Measurements from ENCODE around the gene MKRN2. TPM values are rescaled to one million over a fixed set of nuclear protein-coding genes. Genes with fewer than 3 reads are reported as not detected.

MKRN2 gene
- polyA plus RNA-seq, 2 of the 4 experiments (the other 2 are of a cell fraction), result 19.0 to 34.3 TPM

- DNase-seq (ENCODE audit: low read depth in 1 of 2, low spot score in 1 of 2) (no peak), ATAC-seq (no peak), FAIRE-seq (no peak)
- Histone ChIP-seq H3K4me3 (no peak overlapping the region), H3K4me1 (peaks cover 33% of the 10 kb centered on the region), H3K9me3 (no peaks in the 10 kb centered on the region), H3K27ac (no peak overlapping the region), H3K4me2 (peak overlapping the region; percentile 98; the same call in 2 of the 3 replicates)
- WGBS (ENCODE audit: missing lambda C conversion rate), result 86% methylated on average over 3 of the region's 3 CpGs
- TF ChIP-seq EHF (CRISPR knock-in tag; IDR thresholded peaks at IDR 0.05) (no peak), CBX2 (IDR thresholded peaks at IDR 0.05; ENCODE audit: borderline replicate concordance, low read depth) (no peak), PHF8 (IDR thresholded peaks at IDR 0.05; ENCODE audit: borderline replicate concordance, low read depth) (no peak), NFE2L2 (conservative IDR thresholded peaks at IDR 0.05; ENCODE audit: low read length) (no peak), MAX (IDR thresholded peaks at IDR 0.05) (no peak), SMC3 (IDR thresholded peaks at IDR 0.05) (no peak), RCOR1 (IDR thresholded peaks at IDR 0.05; ENCODE audit: low read depth, low read length) (no peak), FOSB (CRISPR knock-in tag; IDR thresholded peaks at IDR 0.05) (no peak)
- TF ChIP-seq, protein P1, sequence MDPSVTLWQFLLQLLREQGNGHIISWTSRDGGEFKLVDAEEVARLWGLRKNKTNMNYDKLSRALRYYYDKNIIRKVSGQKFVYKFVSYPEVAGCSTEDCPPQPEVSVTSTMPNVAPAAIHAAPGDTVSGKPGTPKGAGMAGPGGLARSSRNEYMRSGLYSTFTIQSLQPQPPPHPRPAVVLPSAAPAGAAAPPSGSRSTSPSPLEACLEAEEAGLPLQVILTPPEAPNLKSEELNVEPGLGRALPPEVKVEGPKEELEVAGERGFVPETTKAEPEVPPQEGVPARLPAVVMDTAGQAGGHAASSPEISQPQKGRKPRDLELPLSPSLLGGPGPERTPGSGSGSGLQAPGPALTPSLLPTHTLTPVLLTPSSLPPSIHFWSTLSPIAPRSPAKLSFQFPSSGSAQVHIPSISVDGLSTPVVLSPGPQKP (IDR thresholded peaks at IDR 0.05; ENCODE audit: low read depth, low read length), result no peak
- TF ChIP-seq, protein P2, sequence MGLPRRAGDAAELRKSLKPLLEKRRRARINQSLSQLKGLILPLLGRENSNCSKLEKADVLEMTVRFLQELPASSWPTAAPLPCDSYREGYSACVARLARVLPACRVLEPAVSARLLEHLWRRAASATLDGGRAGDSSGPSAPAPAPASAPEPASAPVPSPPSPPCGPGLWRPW (IDR thresholded peaks at IDR 0.05), result no peak
- TF ChIP-seq, protein P3, sequence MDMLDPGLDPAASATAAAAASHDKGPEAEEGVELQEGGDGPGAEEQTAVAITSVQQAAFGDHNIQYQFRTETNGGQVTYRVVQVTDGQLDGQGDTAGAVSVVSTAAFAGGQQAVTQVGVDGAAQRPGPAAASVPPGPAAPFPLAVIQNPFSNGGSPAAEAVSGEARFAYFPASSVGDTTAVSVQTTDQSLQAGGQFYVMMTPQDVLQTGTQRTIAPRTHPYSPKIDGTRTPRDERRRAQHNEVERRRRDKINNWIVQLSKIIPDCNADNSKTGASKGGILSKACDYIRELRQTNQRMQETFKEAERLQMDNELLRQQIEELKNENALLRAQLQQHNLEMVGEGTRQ (IDR thresholded peaks at IDR 0.05), result no peak
- ChIA-PET POLR2A (no interaction called here), CTCF (interaction anchor here (1.1 to 1.2 kb wide), 2 partner anchors 161 to 291 kb away, joined by 3 read pairs; no protein-coding TSS in a partner anchor)
Observed at GRCh38 chr3:12559520-12559919, 2.6 kb downstream of the MKRN2 start.

DNA sequence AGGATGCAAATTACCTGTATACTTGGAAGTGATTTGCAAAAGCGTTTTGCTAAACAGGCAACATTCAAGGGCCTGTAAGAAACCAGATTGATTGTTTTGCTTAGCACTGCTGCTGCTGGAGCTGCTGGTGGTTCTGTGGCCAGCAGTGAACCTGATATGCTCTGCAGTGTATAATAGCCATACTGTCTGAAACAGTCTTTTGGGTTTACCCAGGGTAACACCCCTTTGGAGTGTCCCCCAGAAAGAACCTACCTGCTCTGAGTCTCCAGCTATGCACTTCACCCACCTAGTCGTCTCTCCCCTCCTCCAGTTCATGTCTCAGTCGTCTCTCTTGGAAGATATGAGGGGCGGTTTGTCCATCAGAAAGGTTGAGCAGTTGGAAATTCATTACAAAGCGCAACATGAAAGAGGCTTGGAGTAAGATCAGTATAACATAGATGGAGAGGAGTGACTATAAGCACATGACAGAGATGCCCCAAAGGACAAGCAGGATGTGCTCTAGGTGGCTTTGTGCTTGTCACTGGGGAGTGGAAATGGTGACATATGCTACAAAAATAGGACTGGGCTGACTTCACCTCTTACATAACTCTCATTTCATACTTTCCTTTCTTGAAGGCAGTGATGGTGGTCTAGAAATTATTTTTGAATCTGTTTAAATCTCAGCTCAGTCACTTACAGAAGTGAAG lies 3.8 kb downstream of the MKRN2 start:
- no peak overlapping the region for H3K4me2 ChIP-seq
- DNase-seq (ENCODE audit: low read depth in 1 of 2, low spot score in 1 of 2) (no peak), ATAC-seq (no peak), FAIRE-seq (no peak)
- H3K27ac ChIP-seq, result no peak overlapping the region
- ChIA-PET POLR2A (no interaction called here), CTCF (no interaction called here)
- H3K4me3 ChIP-seq, result no peak overlapping the region
- peaks cover 33% of the 10 kb centered on the region for H3K4me1 ChIP-seq
- no peaks in the 10 kb centered on the region for H3K9me3 ChIP-seq
- TF ChIP-seq HEYL (CRISPR knock-in tag; IDR thresholded peaks at IDR 0.05) (no peak), RAD21 (conservative IDR thresholded peaks at IDR 0.05 in 1 of 2, IDR thresholded peaks at IDR 0.05 in 1 of 2) (no peak), MAZ (IDR thresholded peaks at IDR 0.05; ENCODE audit: borderline replicate concordance, low read depth, low read length) (no peak), ZFP36 (IDR thresholded peaks at IDR 0.05; ENCODE audit: borderline replicate concordance, partially characterized antibody) (no peak), SMC3 (IDR thresholded peaks at IDR 0.05) (no peak), CHD2 (IDR thresholded peaks at IDR 0.05; ENCODE audit: low read length, partially characterized antibody) (no peak)
- TF ChIP-seq, protein P4, sequence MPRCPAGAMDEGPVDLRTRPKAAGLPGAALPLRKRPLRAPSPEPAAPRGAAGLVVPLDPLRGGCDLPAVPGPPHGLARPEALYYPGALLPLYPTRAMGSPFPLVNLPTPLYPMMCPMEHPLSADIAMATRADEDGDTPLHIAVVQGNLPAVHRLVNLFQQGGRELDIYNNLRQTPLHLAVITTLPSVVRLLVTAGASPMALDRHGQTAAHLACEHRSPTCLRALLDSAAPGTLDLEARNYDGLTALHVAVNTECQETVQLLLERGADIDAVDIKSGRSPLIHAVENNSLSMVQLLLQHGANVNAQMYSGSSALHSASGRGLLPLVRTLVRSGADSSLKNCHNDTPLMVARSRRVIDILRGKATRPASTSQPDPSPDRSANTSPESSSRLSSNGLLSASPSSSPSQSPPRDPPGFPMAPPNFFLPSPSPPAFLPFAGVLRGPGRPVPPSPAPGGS (IDR thresholded peaks at IDR 0.05), result no peak
- WGBS (ENCODE audit: missing lambda C conversion rate), result 85% methylated on average over 5 of the region's 5 CpGs

DNA sequence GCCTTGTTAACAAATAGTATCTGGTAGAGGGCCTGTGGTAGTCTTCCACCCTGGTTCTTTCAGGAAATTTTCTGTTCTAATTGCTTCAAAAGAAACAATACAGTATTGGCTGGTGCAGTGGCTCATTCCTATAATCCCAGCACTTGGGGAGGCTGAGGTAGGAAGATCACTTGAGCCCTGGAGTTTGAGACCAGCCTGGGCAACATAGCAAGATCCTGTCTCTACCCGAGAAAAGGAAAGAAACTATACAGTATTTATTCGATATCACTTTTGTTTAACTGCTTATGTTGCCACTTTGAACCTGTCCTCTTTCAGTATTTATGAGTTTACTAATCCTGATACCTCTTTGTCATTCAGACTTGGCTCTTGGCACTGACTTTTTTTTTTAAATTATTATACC lies 4.5 kb downstream of the MKRN2 start:
- WGBS (ENCODE audit: missing lambda C conversion rate), result 87% methylated on average over 2 of the region's 2 CpGs
- Histone ChIP-seq H3K4me2 (no peak overlapping the region), H3K4me1 (peaks cover 28% of the 10 kb centered on the region), H3K9me3 (no peaks in the 10 kb centered on the region; the same call in 2 of the 3 replicates), H3K4me3 (no peak overlapping the region), H3K27ac (no peak overlapping the region)
- FAIRE-seq (no peak), ATAC-seq (no peak), DNase-seq (ENCODE audit: low read depth in 1 of 2, low spot score in 1 of 2) (no peak)
- ChIA-PET CTCF (interaction anchor here (1.2 kb wide), 1 partner anchor 16 kb away, joined by 3 read pairs; no protein-coding TSS in a partner anchor), POLR2A (no interaction called here)
- TF ChIP-seq MAX (IDR thresholded peaks at IDR 0.05), result no peak
- TF ChIP-seq, protein P5, sequence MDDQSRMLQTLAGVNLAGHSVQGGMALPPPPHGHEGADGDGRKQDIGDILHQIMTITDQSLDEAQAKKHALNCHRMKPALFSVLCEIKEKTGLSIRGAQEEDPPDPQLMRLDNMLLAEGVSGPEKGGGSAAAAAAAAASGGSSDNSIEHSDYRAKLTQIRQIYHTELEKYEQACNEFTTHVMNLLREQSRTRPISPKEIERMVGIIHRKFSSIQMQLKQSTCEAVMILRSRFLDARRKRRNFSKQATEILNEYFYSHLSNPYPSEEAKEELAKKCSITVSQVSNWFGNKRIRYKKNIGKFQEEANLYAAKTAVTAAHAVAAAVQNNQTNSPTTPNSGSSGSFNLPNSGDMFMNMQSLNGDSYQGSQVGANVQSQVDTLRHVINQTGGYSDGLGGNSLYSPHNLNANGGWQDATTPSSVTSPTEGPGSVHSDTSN (IDR thresholded peaks at IDR 0.05), result no peak
- no peak for TF ChIP-seq HEYL (CRISPR knock-in tag; IDR thresholded peaks at IDR 0.05)
- TF ChIP-seq RAD21 (conservative IDR thresholded peaks at IDR 0.05 in 1 of 2, IDR thresholded peaks at IDR 0.05 in 1 of 2), result no peak
- TF ChIP-seq CHD4 (IDR thresholded peaks at IDR 0.05; ENCODE audit: borderline replicate concordance), result no peak
- TF ChIP-seq NR3C1 (IDR thresholded peaks at IDR 0.05), result no peak
- TF ChIP-seq CEBPB (IDR thresholded peaks at IDR 0.05), result no peak
- TF ChIP-seq FOSL2 (IDR thresholded peaks at IDR 0.05), result no peak
- TF ChIP-seq FOSL2 (CRISPR knock-in tag; IDR thresholded peaks at IDR 0.05), result no peak
- no peak for TF ChIP-seq SREBF2 (IDR thresholded peaks at IDR 0.05)
- no peak for TF ChIP-seq ZC3H11A (IDR thresholded peaks at IDR 0.05)
- no peak for TF ChIP-seq RCOR1 (IDR thresholded peaks at IDR 0.05; ENCODE audit: low read depth, low read length)

All from A549 (cell line).